Measurements from ENCODE around the gene TM9SF2. TPM values are rescaled to one million over a fixed set of nuclear protein-coding genes. Genes with fewer than 3 reads are reported as not detected.
A peak's percentile ranks its signal among the peaks of the same experiment; 100 is the strongest.

The TM9SF2 gene
- total RNA-seq, 2 experiments from 2014 or later: 48.0 to 48.1 TPM

DNA sequence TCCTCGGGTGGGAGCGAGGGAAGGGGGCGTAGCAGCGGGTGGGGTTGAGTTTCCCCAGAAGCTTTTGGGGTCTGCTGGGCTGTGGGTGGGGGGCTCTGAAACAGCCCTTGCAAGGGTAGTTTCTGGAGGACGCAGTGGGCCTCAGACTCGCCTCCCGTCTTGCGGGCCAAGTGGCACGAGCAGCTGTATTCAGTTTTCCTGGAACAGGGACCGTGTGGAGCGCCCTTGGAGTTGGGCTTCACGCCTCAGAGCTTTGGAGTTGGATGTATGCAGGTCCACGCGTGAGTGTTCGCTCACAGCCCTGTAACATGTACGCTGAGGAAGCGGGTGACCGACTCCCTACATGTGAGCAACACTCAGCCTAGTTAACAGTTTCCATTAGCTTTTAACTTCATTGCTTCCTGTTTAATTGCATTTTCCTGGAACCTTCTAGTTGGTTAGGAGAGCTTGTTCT, 603 bp downstream of the TM9SF2 start:
- H3K4me1 Mint-ChIP-seq (ENCODE audit: low read depth): peaks cover 66% of the 10 kb centered on the region
- peak overlapping the region; percentile 95 for H3K27ac Mint-ChIP-seq
- TF ChIP-seq, protein P1, sequence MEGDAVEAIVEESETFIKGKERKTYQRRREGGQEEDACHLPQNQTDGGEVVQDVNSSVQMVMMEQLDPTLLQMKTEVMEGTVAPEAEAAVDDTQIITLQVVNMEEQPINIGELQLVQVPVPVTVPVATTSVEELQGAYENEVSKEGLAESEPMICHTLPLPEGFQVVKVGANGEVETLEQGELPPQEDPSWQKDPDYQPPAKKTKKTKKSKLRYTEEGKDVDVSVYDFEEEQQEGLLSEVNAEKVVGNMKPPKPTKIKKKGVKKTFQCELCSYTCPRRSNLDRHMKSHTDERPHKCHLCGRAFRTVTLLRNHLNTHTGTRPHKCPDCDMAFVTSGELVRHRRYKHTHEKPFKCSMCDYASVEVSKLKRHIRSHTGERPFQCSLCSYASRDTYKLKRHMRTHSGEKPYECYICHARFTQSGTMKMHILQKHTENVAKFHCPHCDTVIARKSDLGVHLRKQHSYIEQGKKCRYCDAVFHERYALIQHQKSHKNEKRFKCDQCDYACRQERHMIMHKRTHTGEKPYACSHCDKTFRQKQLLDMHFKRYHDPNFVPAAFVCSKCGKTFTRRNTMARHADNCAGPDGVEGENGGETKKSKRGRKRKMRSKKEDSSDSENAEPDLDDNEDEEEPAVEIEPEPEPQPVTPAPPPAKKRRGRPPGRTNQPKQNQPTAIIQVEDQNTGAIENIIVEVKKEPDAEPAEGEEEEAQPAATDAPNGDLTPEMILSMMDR (IDR thresholded peaks at IDR 0.05): no peak
- peaks cover 5% of the 10 kb centered on the region for H3K9me3 Mint-ChIP-seq
- H3K4me3 Mint-ChIP-seq: peak overlapping the region; percentile 84
- POLR2A ChIA-PET: interaction anchor here (0.7 to 2.3 kb wide), 6 partner anchors 15 to 303 kb away, joined by 3 to 7 read pairs (median 4); no protein-coding TSS in a partner anchor
- intact Hi-C loops (cut with micrococcal nuclease): loop anchor here (2.0 to 10.0 kb wide), 2 partner anchors 59 to 217 kb away; no protein-coding TSS in a partner anchor
- H3K27me3 Mint-ChIP-seq: no peaks in the 10 kb centered on the region
- ATAC-seq (no peak), DNase-seq (peak; percentile 45)
- H3K36me3 Mint-ChIP-seq (ENCODE audit: low read depth): peaks cover 22% of the 10 kb centered on the region
- CTCF ChIA-PET: interaction anchor here (0.5 to 9.0 kb wide), 6 partner anchors 14 to 136 kb away, joined by 3 to 94 read pairs (median 4); no protein-coding TSS in a partner anchor

DNA sequence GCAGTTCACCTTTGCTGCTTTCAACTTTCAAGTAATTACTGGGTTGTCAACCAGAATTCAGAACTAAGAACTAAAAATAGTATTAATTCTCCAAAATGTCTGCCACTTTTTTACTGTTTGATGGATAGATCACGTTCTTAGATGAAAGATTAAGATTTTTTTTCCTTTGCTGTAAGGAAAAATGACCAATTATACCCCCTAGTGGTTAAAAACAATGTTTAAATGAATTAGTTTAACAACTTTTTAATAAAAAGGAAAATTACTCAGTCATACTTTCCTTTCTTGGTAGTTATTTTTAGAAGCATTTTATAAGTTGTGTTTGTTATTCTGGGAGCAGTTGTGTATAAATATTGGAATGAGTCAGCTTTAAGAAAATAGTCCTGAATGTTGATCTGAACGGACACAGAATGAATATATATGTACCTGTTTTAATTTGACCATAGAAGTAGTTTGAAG, 4.6 kb downstream of the TM9SF2 start:
- H3K9me3 Mint-ChIP-seq: peaks cover 18% of the 10 kb centered on the region
- peak overlapping the region; percentile 26 for H3K4me3 Mint-ChIP-seq
- H3K36me3 Mint-ChIP-seq (ENCODE audit: low read depth): peaks cover 51% of the 10 kb centered on the region
- H3K27ac Mint-ChIP-seq: peak overlapping the region; percentile 23
- ChIA-PET CTCF (interaction anchor here (0.6 to 9.0 kb wide), 23 partner anchors 10 to 268 kb away, joined by 3 to 94 read pairs (median 4); no protein-coding TSS in a partner anchor), POLR2A (interaction anchor here (0.8 to 1.1 kb wide), 2 partner anchors 8 to 10 kb away, joined by 3 to 5 read pairs; no protein-coding TSS in a partner anchor)
- DNase-seq (no peak), ATAC-seq (no peak)
- H3K4me1 Mint-ChIP-seq (ENCODE audit: low read depth): peaks cover 67% of the 10 kb centered on the region
- TF ChIP-seq, protein P1 (IDR thresholded peaks at IDR 0.05): peak; percentile 67
- no peaks in the 10 kb centered on the region for H3K27me3 Mint-ChIP-seq
- intact Hi-C loops (cut with micrococcal nuclease): loop anchor here (10.0 kb wide), 1 partner anchor 221 kb away; no protein-coding TSS in a partner anchor

DNA sequence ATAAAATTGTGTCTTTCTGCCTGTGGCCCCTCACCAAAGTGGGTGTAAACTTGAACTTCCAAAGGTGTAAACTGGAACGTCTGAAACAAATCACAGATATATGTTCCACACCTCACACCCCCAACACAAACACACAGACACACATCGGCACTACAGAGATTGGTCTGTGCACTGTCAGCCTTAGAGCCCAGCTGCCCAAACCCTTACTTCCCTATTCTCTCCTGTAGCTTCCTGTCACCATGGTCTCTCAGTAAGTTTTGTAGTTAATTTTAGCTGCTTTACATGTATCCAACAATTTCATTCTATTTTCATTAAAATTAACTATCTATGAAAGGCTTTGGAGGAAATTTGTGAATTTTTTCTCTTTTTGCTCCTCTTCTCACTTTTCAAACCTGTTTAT, 5.4 kb downstream of the TM9SF2 start:
- CTCF ChIA-PET: interaction anchor here (0.6 to 9.0 kb wide), 11 partner anchors 8 to 330 kb away, joined by 3 to 94 read pairs (median 4); no protein-coding TSS in a partner anchor
- TF ChIP-seq, protein P1 (IDR thresholded peaks at IDR 0.05): no peak
- Mint-ChIP-seq H3K9me3 (peaks cover 18% of the 10 kb centered on the region), H3K4me3 (peak overlapping the region; percentile 26), H3K36me3 (ENCODE audit: low read depth) (peaks cover 54% of the 10 kb centered on the region), H3K27ac (peak overlapping the region; percentile 46), H3K27me3 (no peaks in the 10 kb centered on the region), H3K4me1 (ENCODE audit: low read depth) (peaks cover 74% of the 10 kb centered on the region)
- intact Hi-C loops (cut with micrococcal nuclease): loop anchor here (10.0 kb wide), 1 partner anchor 222 kb away; no protein-coding TSS in a partner anchor
- DNase-seq: no peak
- ATAC-seq: no peak
- POLR2A ChIA-PET: no interaction called here

DNA sequence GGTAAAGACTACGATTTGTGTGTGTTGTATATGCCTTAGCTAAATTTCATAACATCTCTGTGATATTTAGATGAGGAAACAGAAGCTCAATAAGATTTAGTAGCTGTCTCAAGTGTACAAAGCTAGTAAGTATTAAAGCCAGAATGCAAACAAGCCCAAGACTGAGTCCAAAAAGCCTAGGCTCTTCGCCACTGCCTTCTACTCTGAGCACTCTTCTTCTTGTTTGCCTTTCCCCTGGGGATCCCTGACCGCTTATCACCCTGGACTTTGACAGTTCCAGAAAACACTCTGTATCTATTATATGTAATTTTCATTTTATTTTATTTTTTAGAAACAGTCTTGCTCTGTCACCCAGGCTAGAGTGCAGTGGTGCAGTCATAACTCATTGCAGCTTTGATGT, 5.8 kb downstream of the TM9SF2 start:
- ATAC-seq (no peak), DNase-seq (no peak)
- TF ChIP-seq, protein P1 (IDR thresholded peaks at IDR 0.05): no peak
- peaks cover 51% of the 10 kb centered on the region for H3K36me3 Mint-ChIP-seq (ENCODE audit: low read depth)
- CTCF ChIA-PET: interaction anchor here (1.0 to 9.0 kb wide), 8 partner anchors 8 to 331 kb away, joined by 3 to 94 read pairs (median 6); no protein-coding TSS in a partner anchor
- H3K9me3 Mint-ChIP-seq: peaks cover 18% of the 10 kb centered on the region
- H3K27ac Mint-ChIP-seq: no peak overlapping the region
- no peak overlapping the region for H3K4me3 Mint-ChIP-seq
- POLR2A ChIA-PET: no interaction called here
- intact Hi-C loops (cut with micrococcal nuclease): loop anchor here (10.0 kb wide), 1 partner anchor 222 kb away; no protein-coding TSS in a partner anchor
- H3K27me3 Mint-ChIP-seq: no peaks in the 10 kb centered on the region
- H3K4me1 Mint-ChIP-seq (ENCODE audit: low read depth): peaks cover 78% of the 10 kb centered on the region

DNA sequence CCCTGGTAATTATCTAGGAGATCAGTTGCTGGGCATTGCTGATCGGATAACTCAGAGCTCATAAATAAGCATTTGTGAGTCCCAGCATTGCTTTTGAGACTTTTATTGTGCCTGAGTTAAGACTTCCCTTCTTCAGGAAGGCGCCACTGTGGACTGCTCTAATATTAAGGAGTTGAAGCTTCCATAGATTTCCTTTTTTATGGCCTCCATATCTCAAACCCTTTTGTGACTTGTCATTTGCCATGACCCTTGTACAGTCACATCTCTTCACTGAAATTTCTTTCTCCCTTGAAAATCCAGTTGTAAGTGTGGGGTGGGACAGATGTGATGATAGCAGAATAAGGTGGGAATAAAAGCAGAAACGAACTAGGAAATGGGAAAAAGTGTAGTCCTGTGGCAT, 6.3 kb downstream of the TM9SF2 start:
- no peaks in the 10 kb centered on the region for H3K27me3 Mint-ChIP-seq
- H3K27ac Mint-ChIP-seq: peak overlapping the region; percentile 16
- ChIA-PET CTCF (interaction anchor here (1.2 to 9.0 kb wide), 5 partner anchors 9 to 331 kb away, joined by 3 to 94 read pairs (median 44); no protein-coding TSS in a partner anchor), POLR2A (no interaction called here)
- intact Hi-C loops (cut with micrococcal nuclease): loop anchor here (10.0 kb wide), 1 partner anchor 223 kb away; no protein-coding TSS in a partner anchor
- H3K9me3 Mint-ChIP-seq: peaks cover 18% of the 10 kb centered on the region
- H3K4me1 Mint-ChIP-seq (ENCODE audit: low read depth): peaks cover 80% of the 10 kb centered on the region
- DNase-seq (no peak), ATAC-seq (no peak)
- TF ChIP-seq, protein P1 (IDR thresholded peaks at IDR 0.05): no peak
- H3K4me3 Mint-ChIP-seq: no peak overlapping the region
- peaks cover 47% of the 10 kb centered on the region for H3K36me3 Mint-ChIP-seq (ENCODE audit: low read depth)

Data from activated CD8-positive, alpha-beta T cell treated with anti-CD3 and anti-CD28 coated beads for 36 hours (primary cell).